ENCODE results near the gene RB1.
"Not testable (repeated sequence)": the region's sequence is repeated elsewhere in the genome, so short reads cannot be mapped to it uniquely, and the experiment has no call there.

Gene RB1

GRCh38 chr13:48353590-48353989 lies 50.0 kb downstream of the RB1 start:
- no peak for DNase-seq (ENCODE audit: low spot score)

- not testable (repeated sequence) for DNase-seq (ENCODE audit: low spot score)
These were observed 52.0 kb downstream of the RB1 start for GRCh38 chr13:48355524-48355923.

GRCh38 chr13:48356750-48357149 lies 53.2 kb downstream of the RB1 start:
- DNase-seq (ENCODE audit: low spot score), result no peak

- no peak for DNase-seq (ENCODE audit: low spot score)
These were observed 66.4 kb downstream of the RB1 start for GRCh38 chr13:48369988-48370387.

GRCh38 chr13:48370815-48371214 lies 67.3 kb downstream of the RB1 start:
- no peak for DNase-seq (ENCODE audit: low spot score)

- no peak for DNase-seq (ENCODE audit: low spot score)
These were observed 74.3 kb downstream of the RB1 start for GRCh38 chr13:48377857-48378256.

- no peak for DNase-seq (ENCODE audit: low spot score)
These were observed 77.0 kb downstream of the RB1 start for GRCh38 chr13:48380581-48380980.

- DNase-seq (ENCODE audit: low spot score), result no peak
These were observed 79.8 kb downstream of the RB1 start for GRCh38 chr13:48383384-48383783.

- DNase-seq (ENCODE audit: low spot score), result no peak
These were observed 83.3 kb downstream of the RB1 start for GRCh38 chr13:48386816-48387215.

GRCh38 chr13:48391257-48391656 lies 87.7 kb downstream of the RB1 start:
- DNase-seq (ENCODE audit: low spot score), result no peak

- no peak for DNase-seq (ENCODE audit: low spot score)
These were observed 89.6 kb downstream of the RB1 start for GRCh38 chr13:48393030-48393697.

- no peak for DNase-seq (ENCODE audit: low spot score)
These were observed 90.1 kb downstream of the RB1 start for GRCh38 chr13:48393698-48394085.

- DNase-seq (ENCODE audit: low spot score), result no peak
These were observed 94.2 kb downstream of the RB1 start for GRCh38 chr13:48397744-48398143.

GRCh38 chr13:48398450-48399095 lies 95.0 kb downstream of the RB1 start:
- DNase-seq (ENCODE audit: low spot score), result no peak

GRCh38 chr13:48400090-48400694 lies 96.6 kb downstream of the RB1 start:
- DNase-seq (ENCODE audit: low spot score), result no peak

GRCh38 chr13:48400850-48401291 lies 97.3 kb downstream of the RB1 start:
- no peak for DNase-seq (ENCODE audit: low spot score)

GRCh38 chr13:48401480-48401879 lies 97.9 kb downstream of the RB1 start:
- no peak for DNase-seq (ENCODE audit: low spot score)

- DNase-seq (ENCODE audit: low spot score), result no peak
These were observed 98.9 kb downstream of the RB1 start for GRCh38 chr13:48402325-48402932.

- DNase-seq (ENCODE audit: low spot score), result no peak
These were observed 99.6 kb downstream of the RB1 start for GRCh38 chr13:48403151-48403631.

GRCh38 chr13:48403913-48404312 lies 100.4 kb downstream of the RB1 start:
- DNase-seq (ENCODE audit: low spot score), result no peak

- DNase-seq (ENCODE audit: low spot score), result no peak
These were observed 101.4 kb downstream of the RB1 start for GRCh38 chr13:48404952-48405351.

- DNase-seq (ENCODE audit: low spot score), result no peak
These were observed 102.3 kb downstream of the RB1 start for GRCh38 chr13:48405875-48406274.

- no peak for DNase-seq (ENCODE audit: low spot score)
These were observed 106.6 kb downstream of the RB1 start for GRCh38 chr13:48410199-48410598.

Measured in LoVo (cell line).